Caco-2 (cell line): ENCODE data around the gene MGAM2. TPM values are rescaled to one million over a fixed set of nuclear protein-coding genes. Genes with fewer than 3 reads are reported as not detected.

Source experiments
- BruUV-seq: library from RNA; stranded (reverse); fragments of 400-500 nt; replicated peaks from 2 replicates; lab custom pipeline; 2021; lab: Mats Ljungman, UMichigan
- CTCF ChIA-PET: fragments of 300-600 bp; sonication (Branson Sonifier 250); formaldehyde crosslinking; loops from one replicate; lab custom pipeline; 2022; ENCODE audit warnings: antibody characterized with exemption; lab: Charles Lee
- POLR2A ChIA-PET: fragments of 300-600 bp; sonication (Branson Sonifier 250); formaldehyde crosslinking; loops from one replicate; lab custom pipeline; 2022; ENCODE audit warnings: antibody characterized with exemption; lab: Charles Lee
- DNase-seq, 2 experiments: peaks; one replicate each; pipeline versions ENCODE4 v3.0.0 to v3.0.0-alpha.2; 2020 to 2022
- H3K27me3 ChIP-seq: replicated peaks from 2 replicates; pipeline ENCODE4 v1.6.0; 2011; ENCODE audit warnings: low read length; ENCODE audit not compliant: control insufficient read depth, insufficient read depth
- H3K36me3 ChIP-seq: 2 replicates; pipeline ENCODE4 v1.5.1; 2011; ENCODE audit warnings: low read length; ENCODE audit not compliant: control insufficient read depth, insufficient read depth
- H3K4me1 ChIP-seq: fragments of 250-450 bp; sonication (Bioruptor Pico); 2 replicates; pipeline ENCODE4 v1.5.1; 2020; ENCODE audit warnings: mild to moderate bottlenecking
- H3K4me3 ChIP-seq: 2 replicates; pipeline ENCODE4 v1.5.1; 2011; ENCODE audit warnings: low read depth, mild to moderate bottlenecking, control low read depth, low read length
- H3K9me3 ChIP-seq: fragments of 250-450 bp; sonication (Bioruptor Pico); 2 replicates; pipeline ENCODE4 v1.5.1; 2020; ENCODE audit warnings: mild to moderate bottlenecking, moderate library complexity
- H3K27ac Mint-ChIP-seq: one replicate; pipeline ENCODE4 v1.8.0; 2022; ENCODE audit warnings: mixed read lengths; ENCODE audit not compliant: unreplicated experiment
- H3K27me3 Mint-ChIP-seq: one replicate; pipeline ENCODE4 v1.8.0; 2022; ENCODE audit warnings: mixed read lengths; ENCODE audit not compliant: insufficient read depth, unreplicated experiment
- H3K36me3 Mint-ChIP-seq: one replicate; pipeline ENCODE4 v1.8.0; 2022; ENCODE audit warnings: mild to moderate bottlenecking, mixed read lengths; ENCODE audit not compliant: insufficient read depth, unreplicated experiment
- H3K4me1 Mint-ChIP-seq: one replicate; pipeline ENCODE4 v1.8.0; 2022; ENCODE audit warnings: low read depth, mixed read lengths; ENCODE audit not compliant: unreplicated experiment
- H3K4me3 Mint-ChIP-seq: one replicate; pipeline ENCODE4 v1.8.0; 2022; ENCODE audit warnings: mild to moderate bottlenecking, moderate library complexity, mixed read lengths; ENCODE audit not compliant: unreplicated experiment
- H3K9me3 Mint-ChIP-seq: one replicate; pipeline ENCODE4 v1.8.0; 2022; ENCODE audit warnings: mixed read lengths; ENCODE audit not compliant: unreplicated experiment
- CTCF ChIP-seq, 2 experiments: fragments of 200-600 bp in 1 of 2; IDR thresholded peaks; 1 replicate in 1 of 2; 2 replicates in 1 of 2; pipeline versions ENCODE4 v1.5.1 to v1.8.0; 2011 to 2022; ENCODE audit warnings: antibody characterized with exemption in 1 of 2, control low read depth in 1 of 2, inconsistent platforms in 1 of 2, low read depth in 1 of 2, low read length in 1 of 2, mild to moderate bottlenecking in 1 of 2, moderate library complexity in 1 of 2; ENCODE audit not compliant: insufficient read depth in 1 of 2, severe bottlenecking in 1 of 2, unreplicated experiment in 1 of 2
- intact Hi-C: fragments of 100-400 bp; cut with micrococcal nuclease; formaldehyde crosslinking; loops from one replicate; pipeline ENCODE4 v1.10.0; 2022; ENCODE audit not compliant: unreplicated experiment
- total RNA-seq: library from RNA; stranded (reverse); gene quantifications from 2 replicates; pipeline ENCODE4 v1.2.3, GENCODE V29; 2022

MGAM2 gene
- total RNA-seq, 1 experiment from 2014 or later = 0.70 TPM

- no peaks in the 10 kb centered on the region for H3K36me3 ChIP-seq
- H3K4me1 ChIP-seq = peaks cover 7% of the 10 kb centered on the region
- intact Hi-C loops = no loop called here
- H3K27ac Mint-ChIP-seq = no peak overlapping the region
- no peak overlapping the region for H3K4me3 Mint-ChIP-seq
- ChIA-PET CTCF (no interaction called here), POLR2A (no interaction called here)
- no peaks in the 10 kb centered on the region for H3K27me3 ChIP-seq
- TF ChIP-seq CTCF (IDR thresholded peaks at IDR 0.05; ENCODE audit: insufficient read depth in 1 of 2, low read depth in 1 of 2, low read length in 1 of 2, severe bottlenecking in 1 of 2, unreplicated experiment in 1 of 2) = no peak
- H3K4me3 ChIP-seq = no peak overlapping the region
- BruUV-seq = no TSS peak
- no peaks in the 10 kb centered on the region for H3K36me3 Mint-ChIP-seq
- H3K4me1 Mint-ChIP-seq = peaks cover 14% of the 10 kb centered on the region
- no peaks in the 10 kb centered on the region for H3K9me3 ChIP-seq
- peaks cover 9% of the 10 kb centered on the region for H3K9me3 Mint-ChIP-seq
- no peak for DNase-seq
- no peaks in the 10 kb centered on the region for H3K27me3 Mint-ChIP-seq
These were observed 20.1 kb downstream of the MGAM2 start for GRCh38 chr7:142131439-142132185.

DNA sequence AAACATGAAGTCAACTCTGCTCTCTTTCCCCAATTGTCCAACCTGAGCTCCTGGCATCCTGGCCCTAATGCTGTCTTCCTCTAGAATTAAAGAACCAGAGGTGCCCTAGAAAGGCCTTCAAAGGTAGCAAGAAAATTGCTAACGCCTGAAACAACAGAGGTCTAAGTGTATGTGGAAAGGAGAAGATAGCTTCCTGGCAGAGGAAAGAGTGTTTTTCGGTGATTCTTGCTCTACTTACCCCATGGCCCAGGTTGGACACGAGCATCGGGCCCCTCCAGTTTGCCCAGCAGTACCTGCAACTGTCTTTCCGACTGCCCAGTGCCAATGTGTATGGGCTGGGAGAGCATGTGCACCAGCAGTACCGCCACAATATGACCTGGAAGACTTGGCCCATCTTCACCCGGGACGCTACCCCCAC is 22.2 kb downstream of the MGAM2 start:
- H3K9me3 ChIP-seq = no peaks in the 10 kb centered on the region
- no peaks in the 10 kb centered on the region for H3K27me3 ChIP-seq
- H3K27ac Mint-ChIP-seq = no peak overlapping the region
- no peaks in the 10 kb centered on the region for H3K36me3 Mint-ChIP-seq
- H3K27me3 Mint-ChIP-seq = no peaks in the 10 kb centered on the region
- no TSS peak for BruUV-seq
- H3K9me3 Mint-ChIP-seq = no peaks in the 10 kb centered on the region
- no peak overlapping the region for H3K4me3 ChIP-seq
- ChIA-PET POLR2A (no interaction called here), CTCF (no interaction called here)
- H3K36me3 ChIP-seq = no peaks in the 10 kb centered on the region
- intact Hi-C loops = no loop called here
- no peak for DNase-seq
- peaks cover 11% of the 10 kb centered on the region for H3K4me1 ChIP-seq
- H3K4me3 Mint-ChIP-seq = no peak overlapping the region
- no peak for TF ChIP-seq CTCF (IDR thresholded peaks at IDR 0.05; ENCODE audit: insufficient read depth in 1 of 2, low read depth in 1 of 2, low read length in 1 of 2, severe bottlenecking in 1 of 2, unreplicated experiment in 1 of 2)
- H3K4me1 Mint-ChIP-seq = peaks cover 14% of the 10 kb centered on the region

DNA sequence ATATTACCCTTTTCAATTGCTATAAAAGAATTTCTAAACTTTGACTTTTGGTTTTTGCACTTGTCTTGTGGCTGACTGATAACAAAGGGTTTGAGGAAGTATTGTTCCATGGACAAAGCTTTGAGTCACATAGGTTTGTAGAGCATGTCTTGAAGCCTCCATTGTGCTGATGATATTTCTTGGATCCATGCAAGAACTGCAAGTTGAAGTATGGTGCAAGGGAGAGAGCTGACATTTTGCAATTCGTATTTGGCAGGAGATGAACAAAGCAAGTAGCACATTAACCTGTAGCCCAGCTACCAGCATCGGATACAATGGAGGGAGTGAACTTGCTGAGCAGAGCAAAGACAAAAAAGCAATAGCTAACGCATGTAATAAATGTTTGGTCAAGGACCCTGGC is 23.4 kb downstream of the MGAM2 start:
- DNase-seq = no peak
- Mint-ChIP-seq H3K4me1 (peaks cover 18% of the 10 kb centered on the region), H3K27ac (no peak overlapping the region)

More for the DNA sequence above, 23.4 kb downstream of the MGAM2 start:
- Mint-ChIP-seq H3K4me3 (no peak overlapping the region), H3K9me3 (no peaks in the 10 kb centered on the region), H3K27me3 (no peaks in the 10 kb centered on the region), H3K36me3 (no peaks in the 10 kb centered on the region)
- Histone ChIP-seq H3K9me3 (no peaks in the 10 kb centered on the region), H3K27me3 (no peaks in the 10 kb centered on the region), H3K4me1 (peaks cover 22% of the 10 kb centered on the region), H3K4me3 (no peak overlapping the region), H3K36me3 (no peaks in the 10 kb centered on the region)
- no peak for TF ChIP-seq CTCF (IDR thresholded peaks at IDR 0.05; ENCODE audit: insufficient read depth in 1 of 2, low read depth in 1 of 2, low read length in 1 of 2, severe bottlenecking in 1 of 2, unreplicated experiment in 1 of 2)
- intact Hi-C loops = no loop called here
- ChIA-PET POLR2A (no interaction called here), CTCF (no interaction called here)
- BruUV-seq = no TSS peak
